Spleen (tissue), 13 donors: ENCODE measurements around the gene BRSK2. TPM values are rescaled to one million over a fixed set of nuclear protein-coding genes. Genes with fewer than 3 reads are reported as not detected.
A peak's percentile ranks its signal among the peaks of the same experiment; 100 is the strongest.
"Not testable (repeated sequence)": the region's sequence is repeated elsewhere in the genome, so short reads cannot be mapped to it uniquely, and the experiment has no call there.

Experiments used
- DNase-seq: peaks from one replicate; pipeline ENCODE4 v3.0.0-alpha.2; 2020
- H3K27ac ChIP-seq, 8 donors: fragments of 200-600 bp; sonication (generic) in 7 of 8; 1 replicate in 4 of 8; 2 replicates in 4 of 8; pipeline versions ENCODE4 v1.5.0 to v1.8.0; 2016 to 2021; ENCODE audit warnings: inconsistent platforms in 4 of 8, mild to moderate bottlenecking in 4 of 8, moderate library complexity in 1 of 8
- H3K27me3 ChIP-seq, 7 donors: fragments of 200-600 bp; sonication (generic) in 6 of 7; replicated peaks in 1 of 7; 1 replicate in 4 of 7; 2 replicates in 3 of 7; pipeline versions ENCODE4 v1.5.0 to v1.8.0; 2016 to 2021; ENCODE audit warnings: inconsistent platforms in 3 of 7, mild to moderate bottlenecking in 1 of 7
- H3K36me3 ChIP-seq, 6 donors: fragments of 200-600 bp; sonication (generic) in 5 of 6; 1 replicate in 4 of 6; 2 replicates in 2 of 6; pipeline versions ENCODE4 v1.5.0 to v1.8.0; 2016 to 2021; ENCODE audit warnings: inconsistent platforms in 2 of 6
- H3K4me1 ChIP-seq, 6 donors: fragments of 200-600 bp; sonication (generic) in 5 of 6; 1 replicate in 3 of 6; 2 replicates in 3 of 6; pipeline versions ENCODE4 v1.5.0 to v1.8.0; 2016 to 2021; ENCODE audit warnings: inconsistent platforms in 3 of 6
- H3K4me3 ChIP-seq, 8 donors: fragments of 200-600 bp; sonication (generic) in 7 of 8; 1 replicate in 4 of 8; 2 replicates in 4 of 8; pipeline versions ENCODE4 v1.5.0 to v1.8.0; 2016 to 2021; ENCODE audit warnings: inconsistent platforms in 4 of 8, mild to moderate bottlenecking in 4 of 8, moderate library complexity in 2 of 8
- H3K9me3 ChIP-seq, 8 donors: fragments of 200-600 bp; sonication (generic) in 7 of 8; 1 replicate in 4 of 8; 2 replicates in 4 of 8; pipeline versions ENCODE4 v1.5.0 to v1.8.0; 2016 to 2021; ENCODE audit warnings: inconsistent platforms in 4 of 8
- POLR2A ChIP-seq, 3 donors: fragments of 450-650 bp; IDR thresholded peaks; one replicate each; pipeline ENCODE4 v1.5.1; 2017; ENCODE audit warnings: antibody characterized with exemption in 3 of 3, mild to moderate bottlenecking in 1 of 3
- POLR2AphosphoS5 ChIP-seq, 3 donors: sonication (generic); formaldehyde crosslinking; IDR thresholded peaks; one replicate each; pipeline ENCODE4 v1.5.1; 2017; ENCODE audit warnings: antibody characterized with exemption in 3 of 3
- WGBS, 5 donors: extraction: QIAGEN DNeasy Blood & Tissue Kit in 3 of 5; methylation state at CpG; one replicate each; pipeline versions ENCODE4 v1.1.5 to v1.1.7; 2013 to 2018; 5-methylcytosine and 5-hydroxymethylcytosine counted together
- intact Hi-C: fragments of 100-400 bp; cut with DNase I; formaldehyde crosslinking; loops from one replicate; pipeline ENCODE4 v1.15.0; 2023; ENCODE audit warnings: low total_unique reads
- long read RNA-seq, 2 donors: transcript quantifications; one replicate each; lab custom pipeline, GENCODE V29; 2026
- polyA plus RNA-seq, 3 donors: library from polyadenylated mRNA; stranded (reverse); fragments of 200-250 nt; gene quantifications; one replicate each; pipeline ENCODE4 v1.2.1, GENCODE V29; 2013
- total RNA-seq, 7 donors: library from RNA; depleted of rRNA in 3 of 7; stranded (reverse); fragments of >200 nt in 3 of 7; fragmentation: NEBNext Ultra II Directional in 4 of 7; extraction: Animal tissue kit (Norgen Biotek cat#: 25700) in 4 of 7; gene quantifications; one replicate each; pipeline versions ENCODE4 v1.1.0 to v1.2.1, GENCODE V29; 2016 to 2021
- TF ChIP-seq, protein P1 (sequence below), 11 experiments: fragments of 200-600 bp in 7 of 11; fragments of 450-650 bp in 4 of 11; sonication (generic) in 4 of 11; IDR thresholded peaks in 8 of 11; conservative IDR thresholded peaks in 3 of 11; 1 replicate in 7 of 11; 2 replicates in 4 of 11; pipeline versions ENCODE4 v1.4.0 to v1.8.0; 2016 to 2021; ENCODE audit warnings: antibody characterized with exemption in 11 of 11, inconsistent platforms in 4 of 11, mild to moderate bottlenecking in 1 of 11
- donor health status: healthy with polysubstance abuse.
- donor health status: DM: no; HTN: no; CAD: no; lungs with moderate emphysema.
- donor health status: DM: no; HTN: no; CAD: no.
- donor health status: Bipolar disorder and iron deficiency.
- donor health status: healthy.
- donor health status: DM: no; HTN: no; CAD: no.
- donor health status: DM: yes; HTN: yes; CAD: no.

The BRSK2 gene
- total RNA-seq (under 1 TPM; 0.26 to 0.77 (median 0.47) TPM), polyA plus RNA-seq (1 to 10 TPM in 1 of 3 donors, under 1 TPM in 2; 0.17 to 1.5 (median 0.32) TPM)
- long read RNA-seq, donor 1 = 0 reads
- long read RNA-seq, donor 2, partial matches to known transcripts = 0 of 1 reads
- long read RNA-seq, donor 2, other reads (novel, unspliced or antisense) = 0 of 1 reads

DNA sequence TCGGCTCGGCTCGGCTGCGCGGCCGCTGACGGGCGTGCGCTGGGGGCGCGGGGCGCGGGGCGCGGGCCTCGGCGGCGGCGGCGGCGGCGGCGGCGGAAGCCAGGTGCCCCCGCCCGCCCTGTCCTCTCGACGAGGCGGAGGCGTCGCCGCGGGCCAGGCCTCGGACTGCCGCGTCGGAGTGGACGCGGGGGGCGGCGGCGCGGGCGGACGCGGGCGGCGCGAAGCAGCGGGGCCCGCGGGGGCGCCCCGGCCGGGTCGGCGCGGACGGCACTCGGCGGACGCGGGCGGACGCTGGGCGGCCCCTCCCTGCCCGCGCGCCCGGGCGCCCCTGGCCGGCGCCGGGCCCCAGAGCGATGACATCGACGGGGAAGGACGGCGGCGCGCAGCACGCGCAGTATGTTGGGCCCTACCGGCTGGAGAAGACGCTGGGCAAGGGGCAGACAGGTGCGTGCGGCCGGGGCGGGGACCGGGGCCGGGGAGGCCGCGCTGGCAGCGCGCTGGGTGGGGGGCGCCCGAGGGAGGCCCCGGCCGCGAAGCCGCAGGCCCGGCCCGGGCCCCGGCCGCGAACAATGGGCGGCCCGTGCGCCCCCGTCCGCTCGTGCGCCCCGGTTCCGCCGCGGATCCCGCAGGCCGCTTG, at the start of gene BRSK2:
Gene BRSK2, plus strand, starts transcription at position 3 of the 637 bp plus-strand sequence. Its CDS starts 351 bp downstream, at position 354.
- Histone ChIP-seq H3K4me1 (peaks cover 6 to 26% (median 15%) of the 10 kb centered on the region in 6 donors), H3K36me3 (no peaks in the 10 kb centered on the region), H3K9me3 (no peaks in the 10 kb centered on the region), H3K27me3 (peaks cover 7 to 62% (median 36%) of the 10 kb centered on the region in 7 donors), H3K27ac (peak within 1 kb of the TSS; percentile 42 to 85 (median 68)), H3K4me3 (peak within 1 kb of the TSS; percentile 36 to 80 (median 50))
- DNase-seq = no peak
- WGBS, 5 donors = 0 to 17% (median 1%) methylated on average over 24 to 119 of the region's 119 CpGs
- intact Hi-C loops = no loop called here
- TF ChIP-seq, protein P1, sequence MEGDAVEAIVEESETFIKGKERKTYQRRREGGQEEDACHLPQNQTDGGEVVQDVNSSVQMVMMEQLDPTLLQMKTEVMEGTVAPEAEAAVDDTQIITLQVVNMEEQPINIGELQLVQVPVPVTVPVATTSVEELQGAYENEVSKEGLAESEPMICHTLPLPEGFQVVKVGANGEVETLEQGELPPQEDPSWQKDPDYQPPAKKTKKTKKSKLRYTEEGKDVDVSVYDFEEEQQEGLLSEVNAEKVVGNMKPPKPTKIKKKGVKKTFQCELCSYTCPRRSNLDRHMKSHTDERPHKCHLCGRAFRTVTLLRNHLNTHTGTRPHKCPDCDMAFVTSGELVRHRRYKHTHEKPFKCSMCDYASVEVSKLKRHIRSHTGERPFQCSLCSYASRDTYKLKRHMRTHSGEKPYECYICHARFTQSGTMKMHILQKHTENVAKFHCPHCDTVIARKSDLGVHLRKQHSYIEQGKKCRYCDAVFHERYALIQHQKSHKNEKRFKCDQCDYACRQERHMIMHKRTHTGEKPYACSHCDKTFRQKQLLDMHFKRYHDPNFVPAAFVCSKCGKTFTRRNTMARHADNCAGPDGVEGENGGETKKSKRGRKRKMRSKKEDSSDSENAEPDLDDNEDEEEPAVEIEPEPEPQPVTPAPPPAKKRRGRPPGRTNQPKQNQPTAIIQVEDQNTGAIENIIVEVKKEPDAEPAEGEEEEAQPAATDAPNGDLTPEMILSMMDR (IDR thresholded peaks at IDR 0.05 in 8 of 11, conservative IDR thresholded peaks at IDR 0.05 in 3 of 11) = no peak
- TF ChIP-seq POLR2AphosphoS5 (IDR thresholded peaks at IDR 0.05) (no peak), POLR2A (IDR thresholded peaks at IDR 0.05) (no peak)

DNA sequence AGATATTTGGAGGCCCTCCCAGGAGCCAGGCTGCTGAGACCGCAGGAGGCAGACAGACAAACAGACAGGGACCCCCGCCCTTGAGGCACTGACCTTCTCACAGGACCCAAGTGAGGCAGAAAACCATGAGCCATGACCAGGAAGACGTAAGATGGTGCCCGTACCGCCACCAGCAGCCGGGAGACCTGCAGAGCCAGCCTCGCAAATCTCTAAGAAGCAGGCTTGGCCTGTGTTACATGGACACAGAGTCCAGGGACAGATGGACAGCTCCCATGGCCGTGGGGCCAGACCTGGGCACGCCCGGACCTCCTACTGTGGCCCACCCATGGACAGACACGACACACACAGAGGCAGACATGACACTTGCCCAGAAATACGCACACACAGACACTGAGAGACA, 49.6 kb upstream of the BRSK2 start:
- peaks cover 0 to 26% (median 19%) of the 10 kb centered on the region in 8 donors for H3K9me3 ChIP-seq
- intact Hi-C loops = no loop called here
- H3K4me1 ChIP-seq = peaks cover 10 to 29% (median 14%) of the 10 kb centered on the region in 6 donors
- H3K4me3 ChIP-seq = no peak overlapping the region
- DNase-seq = no peak
- no peak overlapping the region for H3K27ac ChIP-seq
- H3K36me3 ChIP-seq = no peaks in the 10 kb centered on the region
- 80 to 91% (median 85%) methylated on average over 11 to 12 of the region's 12 CpGs for WGBS, 5 donors
- peaks cover 0 to 4% (median 0%) of the 10 kb centered on the region in 7 donors for H3K27me3 ChIP-seq
- TF ChIP-seq, protein P1 (IDR thresholded peaks at IDR 0.05 in 8 of 11, conservative IDR thresholded peaks at IDR 0.05 in 3 of 11) = no peak
- TF ChIP-seq POLR2AphosphoS5 (IDR thresholded peaks at IDR 0.05) (no peak), POLR2A (IDR thresholded peaks at IDR 0.05) (no peak)

DNA sequence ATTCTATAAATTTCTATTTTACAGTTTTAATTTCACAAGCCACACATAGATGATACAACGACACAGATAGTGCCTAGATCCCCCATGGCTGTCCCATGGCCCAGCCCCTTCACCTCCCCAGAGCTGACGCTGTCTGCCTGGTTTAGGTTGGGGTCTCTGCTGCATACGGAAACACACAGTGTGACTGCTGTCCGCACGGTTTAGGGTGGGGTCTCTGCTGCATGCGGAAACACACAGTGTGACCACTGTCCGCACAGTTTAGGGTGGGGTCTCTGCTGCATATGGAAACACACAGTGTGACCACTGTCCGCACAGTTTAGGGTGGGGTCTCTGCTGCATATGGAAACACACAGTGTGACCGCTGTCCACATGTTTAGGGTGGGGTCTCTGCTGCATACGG, 48.5 kb upstream of the BRSK2 start:
- Histone ChIP-seq H3K9me3 (peaks cover 0 to 26% (median 19%) of the 10 kb centered on the region in 8 donors), H3K4me1 (peaks cover 0 to 18% (median 4%) of the 10 kb centered on the region in 6 donors)
- DNase-seq, H3K4me3 ChIP-seq, H3K36me3 ChIP-seq, H3K27me3 ChIP-seq, intact Hi-C loops, H3K27ac ChIP-seq: not testable (repeated sequence)
- 80 to 89% (median 87%) methylated on average over 10 of the region's 10 CpGs for WGBS, 5 donors

DNA sequence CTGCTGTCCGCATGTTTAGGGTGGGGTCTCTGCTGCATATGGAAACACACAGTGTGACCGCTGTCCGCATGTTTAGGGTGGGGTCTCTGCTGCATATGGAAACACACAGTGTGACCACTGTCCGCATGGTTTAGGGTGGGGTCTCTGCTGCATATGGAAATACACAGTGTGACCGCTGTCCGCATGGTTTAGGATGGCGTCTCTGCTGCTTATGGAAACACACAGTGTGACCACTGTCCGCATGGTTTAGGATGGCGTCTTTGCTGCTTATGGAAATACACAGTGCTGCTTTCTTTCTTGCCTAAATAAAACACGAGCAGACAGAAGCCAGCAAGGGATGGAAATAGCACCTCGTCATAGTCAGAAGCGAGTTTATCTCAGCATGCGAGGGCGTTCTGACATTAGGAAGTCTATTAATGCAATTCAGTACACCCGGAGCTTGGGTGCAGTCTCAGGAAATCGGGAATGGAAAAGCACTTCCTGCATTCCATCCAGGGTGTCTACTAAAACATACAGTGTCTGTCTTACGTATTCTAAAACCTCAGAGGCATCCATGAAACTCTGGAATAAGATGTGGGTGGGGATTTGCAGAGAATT, 47.7 kb upstream of the BRSK2 start:
- TF ChIP-seq POLR2AphosphoS5 (IDR thresholded peaks at IDR 0.05) = peak in 1 of 3 donors; percentile 9
- TF ChIP-seq, protein P1 (IDR thresholded peaks at IDR 0.05 in 8 of 11, conservative IDR thresholded peaks at IDR 0.05 in 3 of 11) = no peak
- Histone ChIP-seq H3K4me1 (peaks cover 0 to 12% (median 2%) of the 10 kb centered on the region in 6 donors), H3K36me3 (no peaks in the 10 kb centered on the region), H3K9me3 (peaks cover 0 to 23% (median 17%) of the 10 kb centered on the region in 8 donors), H3K27me3 (peaks cover 0 to 2% (median 0%) of the 10 kb centered on the region in 7 donors), H3K27ac (peak overlapping the region in 3 of 8 donors; percentile 5 to 55 (median 48)), H3K4me3 (no peak overlapping the region)
- intact Hi-C loops = no loop called here
- DNase-seq = no peak
- 44 to 55% (median 46%) methylated on average over 17 of the region's 17 CpGs for WGBS, 5 donors
